Measurements from ENCODE around the gene RPL13.

GRCh38 chr16:89572073-89572484 is 11.6 kb downstream of the RPL13 start:
- TF ChIP-seq EZH2 (IDR thresholded peaks at IDR 0.05) (no peak), POLR2AphosphoS5 (IDR thresholded peaks at IDR 0.05; ENCODE audit: borderline replicate concordance, low read depth, low read length) (no peak)

Data from SK-N-MC (cell line).